Astrocyte (in vitro differentiated cells and primary cell): ENCODE data around the gene NRARP.

ENCODE experiments used
- CTCF ChIP-seq: IDR thresholded peaks from 2 replicates; pipeline ENCODE4 v1.5.1; 2011; ENCODE audit warnings: low read depth, mild to moderate bottlenecking, inconsistent platforms, low read length, moderate library complexity; ENCODE audit not compliant: insufficient read depth
- EZH2 ChIP-seq: IDR thresholded peaks from 2 replicates; pipeline ENCODE4 v1.6.1; 2012; ENCODE audit warnings: mild to moderate bottlenecking, low read length, inconsistent platforms; ENCODE audit not compliant: insufficient read depth

GRCh38 chr9:137250329-137251193 lies 51.5 kb downstream of the NRARP start:
- TF ChIP-seq CTCF (no peak), EZH2 (no peak)
